GM21381 (cell line): ENCODE data around the gene IWS1.
"Not testable (repeated sequence)": the region's sequence is repeated elsewhere in the genome, so short reads cannot be mapped to it uniquely, and the experiment has no call there.

Experiments used
- ATAC-seq: cut with Tn5 transposase; IDR thresholded peaks from one replicate; pipeline ENCODE4 v1.9.1; 2021; ENCODE audit warnings: mild to moderate bottlenecking, moderate library complexity; ENCODE audit not compliant: unreplicated experiment

The IWS1 gene

GRCh38 chr2:127530245-127531140 lies 4.2 kb upstream of the IWS1 start:
- ATAC-seq = no peak

- not testable (repeated sequence) for ATAC-seq
These were observed 3.1 kb upstream of the IWS1 start for GRCh38 chr2:127529416-127529815.

GRCh38 chr2:127528487-127528886 lies 2.2 kb upstream of the IWS1 start:
- no peak for ATAC-seq

GRCh38 chr2:127527001-127527804 lies 914 bp upstream of the IWS1 start:
- ATAC-seq = peak; percentile 5

GRCh38 chr2:127525691-127526131 lies 578 bp downstream of the IWS1 start:
- no peak for ATAC-seq

- not testable (repeated sequence) for ATAC-seq
These were observed 2.0 kb downstream of the IWS1 start for GRCh38 chr2:127524198-127524834.

GRCh38 chr2:127523269-127523939 lies 2.9 kb downstream of the IWS1 start:
- ATAC-seq = no peak

- no peak for ATAC-seq
These were observed 5.9 kb downstream of the IWS1 start for GRCh38 chr2:127520424-127520823.

GRCh38 chr2:127517465-127517864 lies 8.8 kb downstream of the IWS1 start:
- no peak for ATAC-seq

GRCh38 chr2:127516041-127516762 lies 10.1 kb downstream of the IWS1 start:
- no peak for ATAC-seq

- ATAC-seq = no peak
These were observed 10.8 kb downstream of the IWS1 start for GRCh38 chr2:127515383-127515915.

GRCh38 chr2:127514485-127514884 lies 11.8 kb downstream of the IWS1 start:
- no peak for ATAC-seq

GRCh38 chr2:127514076-127514475 lies 12.2 kb downstream of the IWS1 start:
- ATAC-seq = no peak

- ATAC-seq = no peak
These were observed 13.9 kb downstream of the IWS1 start for GRCh38 chr2:127512362-127512761.

- ATAC-seq = no peak
These were observed 14.4 kb downstream of the IWS1 start for GRCh38 chr2:127511917-127512316.

- no peak for ATAC-seq
These were observed 15.1 kb downstream of the IWS1 start for GRCh38 chr2:127511090-127511695.

GRCh38 chr2:127510073-127510472 lies 16.2 kb downstream of the IWS1 start:
- no peak for ATAC-seq

GRCh38 chr2:127508631-127509034 lies 17.7 kb downstream of the IWS1 start:
- ATAC-seq = no peak

- no peak for ATAC-seq
These were observed 18.2 kb downstream of the IWS1 start for GRCh38 chr2:127508023-127508630.
